Inflammatory macrophage (primary cell): ENCODE measurements around the gene PATJ.
A peak's percentile ranks its signal among the peaks of the same experiment; 100 is the strongest.

Experiments
- DNase-seq, 2 donors: peaks; one replicate each; pipeline ENCODE4 v3.0.0-alpha.2; 2020 to 2022

Gene PATJ

DNA sequence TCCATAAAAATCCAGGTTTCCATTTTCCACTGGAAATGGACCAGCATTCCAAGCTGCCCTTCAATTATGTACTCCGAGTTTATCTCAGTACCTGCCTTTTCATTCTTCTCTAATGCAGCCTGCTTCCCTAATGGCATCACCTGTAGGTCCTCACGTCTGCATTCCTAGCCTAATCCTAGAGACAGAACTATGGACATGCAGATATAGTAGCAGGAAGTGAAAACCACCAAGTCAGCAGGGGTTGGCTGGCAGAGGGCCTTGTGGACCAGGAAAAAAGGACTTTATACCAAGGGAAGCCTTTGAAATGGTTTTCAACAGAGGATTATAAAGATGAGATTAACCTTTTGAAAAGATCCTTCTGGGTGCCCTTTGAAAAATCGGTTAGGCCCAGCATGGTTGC, 316.7 kb downstream of the PATJ start:
- DNase-seq, result no peak

DNA sequence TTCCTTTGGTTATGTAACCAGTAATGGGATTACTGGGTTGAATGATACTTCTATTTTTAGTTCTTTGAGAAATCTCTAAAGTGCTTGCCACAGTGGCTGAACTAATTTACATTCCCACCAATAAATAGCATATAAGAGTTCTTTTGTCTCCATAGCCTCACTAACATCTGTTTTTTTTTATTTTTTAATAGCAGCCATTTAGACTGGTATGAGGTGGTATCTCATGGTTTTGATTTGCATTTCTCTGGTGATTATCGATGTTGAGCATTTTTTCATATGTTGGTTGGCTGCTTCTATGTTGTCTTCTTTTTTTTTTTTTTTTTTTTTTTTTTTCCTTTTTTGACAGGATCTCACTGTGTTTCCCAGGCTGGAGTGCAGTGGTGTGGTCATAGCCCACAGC, 319.8 kb downstream of the PATJ start:
- DNase-seq, result no peak

DNA sequence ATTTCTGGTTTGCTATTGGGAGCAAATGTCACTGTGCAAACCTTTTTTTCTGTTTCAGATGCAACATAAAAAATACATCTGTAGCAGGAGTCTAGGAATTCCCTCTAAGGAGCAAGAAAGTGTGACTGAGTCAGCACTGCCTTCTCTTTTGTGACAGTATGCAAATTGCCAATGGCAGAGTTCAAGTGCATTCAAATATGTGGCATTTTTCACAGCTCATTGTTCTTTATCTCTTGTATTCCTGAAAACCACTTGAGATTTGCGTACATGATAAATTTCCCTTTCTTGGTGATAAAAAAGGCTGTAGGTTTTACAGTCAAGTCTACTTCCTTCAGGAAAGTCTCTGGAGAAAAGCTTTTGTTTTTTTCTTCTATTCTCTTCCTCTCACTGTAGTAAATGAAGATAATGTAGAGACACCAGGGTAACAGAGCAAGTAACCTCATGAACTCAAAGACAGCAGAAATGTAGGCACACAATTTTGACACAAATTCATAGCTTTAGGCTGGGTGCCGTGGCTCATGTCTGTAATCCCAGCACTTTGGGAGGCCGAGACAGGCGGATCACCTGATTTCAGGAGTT, 322.6 kb downstream of the PATJ start:
- DNase-seq, result no peak

DNA sequence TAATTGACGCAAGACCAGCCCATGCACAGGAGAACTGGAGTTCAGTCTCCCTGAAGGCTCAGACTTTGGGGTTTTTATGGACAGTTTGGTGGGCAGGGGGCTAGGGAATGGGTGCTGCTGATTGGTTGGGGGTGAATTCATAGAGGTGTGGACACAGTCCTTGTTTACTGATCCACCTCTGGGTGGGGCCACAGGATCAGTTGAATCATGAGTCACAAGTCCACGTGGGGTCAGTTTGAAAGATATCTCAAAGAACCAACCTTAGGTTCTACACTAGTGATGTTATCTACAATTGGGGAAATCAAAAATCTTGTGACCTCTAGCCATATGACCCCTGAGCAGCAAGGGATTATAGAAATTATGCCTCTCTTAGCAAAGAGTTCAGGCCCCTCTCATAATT, 324.4 kb downstream of the PATJ start:
- no peak for DNase-seq

DNA sequence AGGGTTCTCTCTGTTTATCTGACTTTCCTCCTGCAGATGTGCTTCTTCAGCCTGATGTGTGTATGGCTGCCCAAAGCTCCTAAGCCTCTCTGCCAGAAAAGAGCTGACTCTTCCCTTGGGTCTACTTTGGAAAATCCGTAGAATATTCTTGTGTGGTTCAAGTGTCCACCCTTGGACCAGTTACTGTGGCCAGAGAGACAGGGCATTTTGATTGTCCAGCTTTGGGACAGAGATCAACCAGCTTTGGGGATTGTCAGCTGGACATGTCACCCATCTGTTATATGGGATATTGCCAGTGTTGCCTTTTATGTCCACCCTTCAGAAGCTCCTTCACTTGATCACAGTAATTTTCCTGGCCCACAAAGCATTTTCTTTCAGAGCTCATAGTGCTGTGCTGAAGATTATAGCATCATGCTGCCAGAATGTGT, 326.1 kb downstream of the PATJ start:
- DNase-seq, result no peak

DNA sequence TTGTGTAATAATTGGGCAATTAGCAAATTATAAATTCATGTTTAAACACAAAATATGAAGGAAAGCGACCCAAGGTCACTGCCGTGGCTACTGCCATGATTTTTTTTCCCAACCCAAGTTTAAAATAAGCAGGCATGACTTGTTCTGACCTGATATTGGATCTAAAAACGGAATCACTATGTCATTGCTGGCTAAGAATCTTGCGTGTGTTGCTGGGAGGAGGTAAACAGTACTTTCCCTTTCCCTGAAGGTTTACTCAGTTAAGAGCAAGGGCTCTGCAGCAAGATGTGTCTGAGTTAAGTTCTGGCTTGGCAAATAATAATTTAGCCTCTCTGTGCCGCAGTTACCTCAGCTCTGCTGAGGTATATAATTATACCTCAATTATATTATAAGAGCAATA, 326.7 kb downstream of the PATJ start:
- no peak for DNase-seq

DNA sequence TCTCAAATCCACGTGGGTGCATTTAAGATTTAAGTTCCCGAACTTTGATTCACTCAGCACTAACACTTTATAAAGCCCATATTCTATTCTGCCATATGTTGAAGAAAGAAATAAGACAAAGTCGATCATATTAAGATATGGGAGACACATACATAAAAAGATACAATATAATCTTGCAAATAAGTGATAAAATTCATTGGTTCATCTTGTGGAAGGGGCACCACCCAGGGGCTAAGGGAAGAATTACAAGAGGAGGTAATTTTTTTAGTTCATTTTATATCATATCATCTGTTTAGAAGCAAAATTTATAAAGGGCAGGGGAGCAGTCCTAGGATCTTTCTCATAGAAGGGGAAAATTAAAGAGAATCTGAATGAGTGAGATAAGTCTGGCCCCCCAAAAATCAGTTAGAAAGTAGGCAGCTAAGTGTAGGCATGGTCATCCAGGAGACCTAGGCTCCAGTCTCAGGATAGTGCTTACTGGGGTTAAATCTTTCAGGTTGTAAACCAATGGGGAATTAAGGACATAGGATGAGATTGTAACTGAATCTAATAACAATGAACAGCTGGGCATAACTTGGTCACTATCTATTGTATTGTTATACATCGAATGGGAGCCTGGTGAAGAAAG, 328.2 kb downstream of the PATJ start:
- DNase-seq, result peak in 1 of 2 donors; percentile 1

DNA sequence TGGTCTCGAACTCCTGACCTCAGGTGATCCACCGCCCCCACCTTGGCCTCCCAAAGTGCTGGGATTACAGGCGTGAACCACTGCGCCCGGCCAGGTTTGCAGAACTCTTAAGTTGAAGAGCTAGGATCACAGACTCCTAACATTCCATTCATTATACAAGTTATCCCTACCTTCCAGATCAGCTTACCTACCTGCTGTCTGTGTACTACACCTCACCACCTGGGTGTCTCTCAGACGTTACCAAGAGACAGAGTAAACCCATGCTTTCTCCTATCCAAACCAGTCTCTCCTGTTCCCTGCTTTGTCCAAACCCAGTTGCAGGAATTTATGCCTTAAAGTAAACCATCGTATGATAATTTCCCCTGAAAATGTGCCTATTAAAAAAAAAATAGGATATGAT, 329.4 kb downstream of the PATJ start:
- no peak for DNase-seq

DNA sequence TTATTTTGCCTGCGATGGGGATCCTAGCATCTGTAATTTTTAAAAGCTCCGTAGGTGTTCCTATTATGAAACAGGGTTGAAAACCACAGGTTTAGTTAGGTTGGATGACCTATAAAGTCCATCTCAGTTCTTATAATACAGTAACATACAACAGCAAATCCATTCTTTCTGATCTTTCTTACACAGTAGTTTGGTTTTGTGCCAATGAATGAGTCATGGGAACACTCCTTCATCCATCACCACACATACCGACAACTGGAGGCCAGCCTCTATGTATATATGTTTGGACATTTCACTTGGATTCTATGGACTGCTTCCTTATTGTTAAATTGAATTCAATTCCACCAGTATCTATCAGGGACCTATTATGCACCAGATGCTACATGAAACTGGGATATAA, 334.0 kb downstream of the PATJ start:
- DNase-seq, result no peak

DNA sequence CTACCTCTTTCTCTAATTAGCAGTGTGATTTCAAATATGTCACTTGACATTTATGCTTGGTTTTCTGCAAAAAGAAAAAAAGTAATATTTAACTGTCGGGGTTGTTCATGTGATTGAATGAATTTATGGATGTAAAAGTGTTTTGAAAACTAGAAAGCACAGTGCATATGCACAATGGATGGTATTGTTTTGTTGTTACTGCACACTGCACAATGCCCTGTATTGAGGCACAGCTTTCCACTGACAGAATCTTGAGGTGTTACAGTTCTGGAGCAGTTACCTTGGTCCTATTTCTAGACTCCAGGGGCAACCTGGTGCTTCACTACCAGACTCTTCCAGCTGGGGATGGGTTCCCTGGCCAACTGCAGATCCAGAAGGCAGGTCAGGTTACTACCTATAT, 335.5 kb downstream of the PATJ start:
- no peak for DNase-seq

DNA sequence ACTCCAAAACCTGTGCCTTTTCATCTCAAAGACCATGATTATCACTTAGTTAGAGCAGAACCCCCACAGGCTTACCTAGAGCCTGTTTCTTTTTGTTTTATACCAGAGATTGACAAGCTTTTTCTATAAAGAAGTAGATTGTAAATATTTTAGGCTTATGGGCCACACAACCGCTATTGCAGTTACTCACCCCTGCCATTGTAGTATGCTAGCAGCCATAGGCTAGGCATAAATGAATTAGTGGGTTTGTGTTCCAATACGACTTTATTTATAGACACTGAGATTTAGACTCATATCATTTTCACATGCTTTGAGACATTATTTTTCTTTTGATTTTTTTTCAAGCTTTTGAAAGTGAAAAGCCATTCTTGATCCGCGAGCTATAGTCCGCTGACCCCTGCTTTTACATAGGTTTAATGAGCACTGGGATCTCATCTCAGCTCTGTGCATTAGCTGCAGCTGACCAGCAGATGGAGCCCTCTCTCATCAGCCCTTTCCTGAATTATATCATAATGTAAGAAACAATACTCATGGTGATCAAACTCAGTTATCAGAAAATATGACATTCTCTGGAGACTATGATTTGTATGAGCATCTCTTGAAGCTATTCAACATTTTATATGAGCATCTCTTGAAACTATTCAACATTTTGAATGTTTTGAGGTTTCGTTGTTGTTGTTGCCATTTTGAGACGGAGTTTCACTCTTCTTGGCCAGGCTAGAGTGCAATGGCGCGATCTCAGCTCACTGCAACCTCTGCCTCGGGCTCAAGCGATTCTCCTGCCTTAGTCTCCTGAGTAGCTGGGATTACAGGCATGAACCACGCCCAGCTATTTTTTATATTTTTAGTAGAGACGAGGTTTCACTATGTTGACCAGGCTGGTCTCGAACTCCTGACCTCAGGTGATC, 340.4 kb downstream of the PATJ start:
- DNase-seq, result peak; percentile 41 to 46

DNA sequence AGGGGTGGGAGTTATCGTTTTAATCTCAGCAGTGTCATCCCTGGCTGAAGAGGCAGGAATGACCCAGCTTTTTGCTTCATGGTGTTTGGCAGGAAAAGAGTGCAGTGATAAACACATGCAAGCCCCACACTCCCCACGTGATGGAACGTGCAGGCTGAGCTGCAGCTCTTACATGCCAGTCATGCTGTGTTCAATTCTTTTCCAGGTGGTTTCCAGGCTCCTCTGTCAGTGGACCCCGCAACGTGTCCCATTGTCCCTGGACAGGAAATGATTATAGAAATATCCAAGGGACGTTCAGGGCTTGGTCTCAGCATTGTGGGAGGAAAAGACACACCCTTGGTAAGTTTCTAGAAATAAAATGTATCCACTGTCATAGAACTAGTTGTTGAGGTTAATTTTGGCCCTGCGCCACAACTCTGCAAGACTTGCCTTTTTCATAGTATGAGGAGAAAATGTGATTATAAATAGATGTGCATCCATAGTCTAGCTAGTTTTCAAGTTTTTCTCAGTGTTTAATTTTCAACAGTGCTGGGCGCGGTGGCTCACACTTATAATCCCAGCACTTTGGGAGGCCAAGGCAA, 342.1 kb downstream of the PATJ start:
- no peak for DNase-seq

DNA sequence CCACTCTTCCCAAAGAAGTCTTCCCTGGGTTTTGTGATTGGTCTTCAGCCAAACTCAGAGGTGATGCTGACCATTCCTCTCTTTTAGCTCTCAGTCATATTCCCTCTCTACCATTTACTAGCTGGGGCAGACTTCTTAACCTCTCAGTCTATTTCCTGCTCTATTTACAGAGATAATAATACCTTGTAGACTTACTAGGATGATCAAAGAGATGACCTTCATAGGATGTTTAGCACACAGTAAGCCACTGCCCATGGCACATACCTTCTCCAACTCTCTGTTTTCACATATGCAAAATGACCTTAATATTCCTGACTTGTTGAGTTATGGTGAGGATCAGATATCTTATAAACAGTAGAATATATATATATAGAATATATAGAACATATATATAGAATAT, 346.2 kb downstream of the PATJ start:
- DNase-seq, result no peak

DNA sequence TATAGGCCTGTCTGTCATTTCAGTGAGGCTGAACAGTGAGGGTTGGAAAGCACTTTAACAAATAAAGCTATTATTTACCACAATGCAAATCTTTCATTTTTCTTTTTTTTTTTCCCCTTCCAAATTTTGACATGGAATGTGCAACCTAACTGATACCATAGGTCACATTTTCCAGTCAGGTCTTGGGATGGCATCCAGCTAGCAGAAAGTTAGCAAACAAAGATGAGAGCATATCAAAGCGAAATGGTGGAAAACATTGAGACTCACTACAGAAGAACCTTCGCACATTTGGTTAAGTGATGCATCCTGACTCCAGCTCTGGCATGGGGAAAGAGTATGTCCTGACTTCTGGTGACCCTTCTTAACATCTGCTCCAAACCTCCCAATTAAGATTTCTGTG, 347.3 kb downstream of the PATJ start:
- no peak for DNase-seq

DNA sequence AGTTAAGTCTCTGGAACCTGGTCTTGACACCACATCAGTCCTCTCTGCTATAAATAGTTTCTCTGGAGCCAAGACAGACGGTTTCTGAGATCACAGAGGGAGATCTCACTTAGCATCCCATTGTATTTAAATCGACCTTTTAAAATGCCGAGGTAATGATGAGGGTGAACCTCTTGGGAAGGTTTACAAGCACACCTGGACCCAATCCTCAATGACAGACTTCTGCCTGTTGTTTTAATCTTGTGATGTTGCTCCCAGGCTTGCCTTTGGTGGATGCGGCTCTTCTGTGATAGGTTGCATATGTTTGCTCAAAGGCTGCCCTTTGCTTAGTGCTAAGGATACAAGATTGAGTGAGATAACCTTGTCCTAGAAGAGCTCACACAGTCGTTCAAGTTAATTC, 347.7 kb downstream of the PATJ start:
- DNase-seq, result no peak

DNA sequence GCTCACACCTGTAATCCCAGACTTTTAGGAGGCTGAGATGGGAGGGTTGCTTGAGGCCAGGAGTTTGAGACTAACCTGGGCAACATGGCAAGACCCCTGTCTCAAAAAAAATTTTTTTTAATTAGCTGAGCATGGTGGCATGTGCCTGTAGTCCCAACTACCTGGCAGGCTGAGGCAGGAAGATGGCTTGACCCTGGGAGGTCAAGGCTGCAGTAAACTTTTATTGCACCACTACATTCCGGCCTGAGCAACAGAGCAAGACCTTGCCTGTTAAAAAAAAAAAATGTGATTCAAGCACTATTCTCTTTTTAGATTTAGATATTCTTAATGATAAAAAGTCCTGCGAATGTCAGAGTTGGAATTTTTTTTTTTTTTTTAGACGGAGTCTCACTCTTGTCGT, 349.8 kb downstream of the PATJ start:
- no peak for DNase-seq

DNA sequence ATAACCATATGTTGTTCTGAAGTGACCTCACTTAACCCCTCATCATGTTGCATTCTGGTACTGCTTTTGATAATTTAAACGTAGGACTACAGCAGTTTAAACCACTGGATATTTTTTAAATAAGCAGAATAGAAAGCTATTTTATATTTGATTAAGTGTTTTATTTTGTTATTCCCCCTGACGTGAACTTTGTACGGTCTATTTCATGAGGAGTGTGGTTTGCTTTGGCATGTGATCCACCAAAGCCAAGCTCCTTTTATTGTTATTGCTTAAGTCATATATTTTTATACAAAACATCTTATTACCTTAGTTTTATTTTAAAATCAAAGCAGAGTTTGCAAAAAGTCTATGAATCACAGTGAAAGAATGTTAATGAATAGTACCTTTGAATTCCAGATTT, 351.0 kb downstream of the PATJ start:
- no peak for DNase-seq

DNA sequence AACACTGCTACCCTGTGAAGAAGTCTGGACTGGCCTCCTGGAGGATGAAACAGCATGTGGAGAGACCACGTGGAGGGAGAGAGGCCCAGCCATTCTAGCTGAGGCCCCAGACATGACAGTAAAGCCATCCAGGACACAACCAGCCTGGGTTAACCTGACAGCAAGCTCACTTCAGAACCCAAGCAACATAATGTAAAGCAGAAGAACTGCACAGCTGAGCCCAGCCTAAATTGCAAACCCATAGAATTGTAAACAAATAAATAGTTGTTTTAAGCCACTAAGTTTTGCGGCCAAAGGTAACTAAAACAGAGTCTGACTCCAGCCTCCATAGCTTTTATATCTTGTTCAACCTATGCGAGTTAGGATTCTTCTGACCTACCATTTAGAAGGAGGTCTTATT, 355.2 kb downstream of the PATJ start:
- DNase-seq, result no peak

DNA sequence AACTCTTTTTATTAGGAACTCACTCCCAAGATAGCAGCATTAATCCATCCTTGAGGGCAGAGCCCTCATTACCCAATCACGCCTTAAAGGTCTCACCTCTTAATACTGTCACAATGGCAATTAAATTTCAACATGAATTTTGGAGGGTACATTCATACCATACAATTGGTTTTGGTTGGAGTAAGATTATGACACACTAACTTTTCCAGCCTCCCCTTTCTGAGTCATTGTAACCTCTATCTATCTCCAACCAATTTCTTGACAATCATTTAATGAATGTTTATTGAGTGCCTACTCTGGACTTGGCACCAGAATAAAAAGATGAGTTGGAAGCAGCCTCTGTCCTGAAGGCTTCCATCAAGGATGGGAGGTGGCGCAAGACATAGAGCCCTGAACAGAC, 358.2 kb downstream of the PATJ start:
- DNase-seq, result no peak

DNA sequence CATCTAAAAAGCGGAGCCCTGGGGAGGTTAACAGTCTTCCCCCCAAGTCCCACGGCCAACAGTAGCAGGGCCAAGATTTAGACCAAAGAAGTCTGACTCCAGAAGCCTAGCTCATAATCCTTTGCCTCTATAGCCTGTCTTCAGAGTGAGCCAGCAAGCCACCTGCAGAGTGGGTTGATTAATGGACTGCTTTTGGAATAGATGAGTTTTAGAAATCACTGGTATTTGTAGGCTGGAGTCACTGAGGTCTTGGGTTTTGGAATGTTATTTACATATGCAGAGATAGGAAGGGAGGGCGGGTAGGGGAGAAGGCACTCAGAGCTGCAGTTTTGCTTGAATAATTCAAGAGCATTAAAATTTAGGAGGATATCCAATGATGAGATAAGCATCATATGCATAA, 361.6 kb downstream of the PATJ start:
- DNase-seq, result no peak

DNA sequence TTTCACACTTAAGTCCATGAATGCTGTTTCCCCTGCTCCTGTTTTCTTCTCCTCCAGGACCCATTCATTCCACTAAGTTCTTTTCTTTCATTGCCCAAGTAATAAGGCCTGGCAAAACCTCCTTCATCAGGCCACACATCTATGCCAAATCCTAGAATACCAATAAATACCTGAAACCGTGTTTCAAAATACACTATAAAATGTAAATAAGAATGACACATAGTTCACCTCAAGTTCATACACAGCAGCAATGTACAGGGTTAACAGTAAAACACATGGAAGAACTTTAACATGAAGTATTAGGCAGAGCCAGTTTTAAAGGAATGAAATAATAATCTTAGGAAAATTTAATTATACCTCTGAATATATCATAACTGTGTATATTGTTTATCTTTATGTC, 365.6 kb downstream of the PATJ start:
- no peak for DNase-seq

DNA sequence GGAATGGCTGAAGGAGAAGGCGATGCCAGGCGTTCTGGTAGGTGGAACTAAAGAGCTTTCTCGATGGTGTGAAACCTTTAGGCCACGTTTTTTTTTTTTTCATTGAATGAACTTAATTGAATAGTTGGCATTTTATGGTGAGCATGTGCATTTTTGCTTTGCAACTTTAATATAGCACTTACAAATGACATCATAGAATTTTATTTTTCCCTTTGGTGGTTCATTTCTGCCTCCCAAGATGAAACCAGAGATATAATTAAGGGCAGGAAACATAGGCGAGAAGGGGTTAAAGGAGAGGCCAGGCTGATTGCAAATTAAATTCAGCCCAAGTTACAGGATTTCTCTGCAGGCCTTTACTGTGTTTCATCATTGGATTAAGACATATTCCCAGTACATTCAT, 366.8 kb downstream of the PATJ start:
- DNase-seq, result no peak

DNA sequence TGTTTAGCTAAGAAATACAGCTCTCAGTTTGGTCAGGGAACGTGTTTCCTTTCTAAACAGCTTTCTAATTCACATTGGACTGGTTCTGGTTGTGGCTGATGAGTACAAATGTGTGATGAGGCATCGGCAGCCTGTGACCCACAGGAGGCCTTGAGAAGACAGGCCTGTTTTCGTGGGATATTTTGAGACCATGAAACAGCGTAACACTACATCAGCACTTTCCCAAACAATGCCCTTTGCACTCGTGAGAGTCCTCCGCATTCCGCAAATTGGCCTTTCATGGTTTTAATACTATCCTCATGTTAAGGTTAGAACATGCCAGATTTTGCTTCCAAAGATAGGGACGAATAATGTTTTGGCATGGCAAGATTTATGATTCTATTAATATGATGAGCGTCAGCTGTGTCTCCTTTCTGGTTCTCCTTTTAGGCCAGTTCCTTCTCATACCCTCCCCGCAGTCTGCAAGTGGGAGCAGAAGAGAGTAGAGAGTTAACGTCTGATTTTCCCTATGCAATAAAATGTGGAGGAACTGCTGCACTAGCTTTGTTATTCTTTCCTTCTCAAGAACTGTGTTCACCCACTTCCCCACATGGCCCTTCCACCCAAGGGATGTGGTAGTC, 368.0 kb downstream of the PATJ start:
- DNase-seq, result no peak
